Superior temporal gyrus (tissue), 1 donor: ENCODE results near the gene ULK3.
A peak's percentile ranks its signal among the peaks of the same experiment; 100 is the strongest.

Experiments
- DNase-seq: peaks from one replicate; pipeline ENCODE4 v3.0.0-alpha.2; 2016; ENCODE audit errors: extremely low spot score

Gene ULK3

GRCh38 chr15:74799255-74799855 lies 43.6 kb downstream of the ULK3 start:
- DNase-seq: no peak

- no peak for DNase-seq
Observed at GRCh38 chr15:74798388-74799254, 44.3 kb downstream of the ULK3 start.

- DNase-seq: no peak
Observed at GRCh38 chr15:74795966-74796625, 46.9 kb downstream of the ULK3 start.

- no peak for DNase-seq
Observed at GRCh38 chr15:74794970-74795349, 48.0 kb downstream of the ULK3 start.

GRCh38 chr15:74794248-74794969 lies 48.5 kb downstream of the ULK3 start:
- DNase-seq: no peak

GRCh38 chr15:74793135-74794028 lies 49.6 kb downstream of the ULK3 start:
- DNase-seq: no peak

- DNase-seq: no peak
Observed at GRCh38 chr15:74792227-74793016, 50.5 kb downstream of the ULK3 start.

- DNase-seq: no peak
Observed at GRCh38 chr15:74791667-74792066, 51.3 kb downstream of the ULK3 start.

- no peak for DNase-seq
Observed at GRCh38 chr15:74791007-74791406, 51.9 kb downstream of the ULK3 start.

GRCh38 chr15:74790080-74790916 lies 52.7 kb downstream of the ULK3 start:
- DNase-seq: peak; percentile 69

- no peak for DNase-seq
Observed at GRCh38 chr15:74789741-74790079, 53.2 kb downstream of the ULK3 start.

- DNase-seq: no peak
Observed at GRCh38 chr15:74789171-74789631, 53.8 kb downstream of the ULK3 start.

GRCh38 chr15:74788683-74789151 lies 54.2 kb downstream of the ULK3 start:
- no peak for DNase-seq

GRCh38 chr15:74788042-74788682 lies 54.8 kb downstream of the ULK3 start:
- no peak for DNase-seq

- DNase-seq: peak; percentile 60
Observed at GRCh38 chr15:74787251-74788041, 55.5 kb downstream of the ULK3 start.

- no peak for DNase-seq
Observed at GRCh38 chr15:74786551-74787165, 56.3 kb downstream of the ULK3 start.
